ENCODE results near the gene CALU.

Gene CALU

GRCh38 chr7:128739048-128739962 lies at the start of gene CALU:
Gene CALU, plus strand, starts transcription at chr7:128739359. Its CDS starts 9,225 bp downstream, at chr7:128748584.
- DNase-seq (ENCODE audit: low read depth) = peak; percentile 93
- TF ChIP-seq CTCF (IDR thresholded peaks at IDR 0.05; ENCODE audit: control insufficient read depth, insufficient read depth, low read depth, low read length, missing control alignments) = no peak

GRCh38 chr7:128691227-128691626 lies 47.9 kb upstream of the CALU start:
- no peak overlapping the region for H3K4me3 ChIP-seq (ENCODE audit: control insufficient read depth, low read depth, low read length)
- TF ChIP-seq CTCF (IDR thresholded peaks at IDR 0.05; ENCODE audit: control insufficient read depth, insufficient read depth, low read depth, low read length, missing control alignments) = no peak
- DNase-seq (ENCODE audit: low read depth) = no peak

More at GRCh38 chr7:128739048-128739962, at the start of gene CALU:
- H3K4me3 ChIP-seq (ENCODE audit: control insufficient read depth, low read depth, low read length) = peak within 1 kb of the TSS; percentile 94

GRCh38 chr7:128692623-128693270 lies 46.4 kb upstream of the CALU start:
- TF ChIP-seq CTCF (IDR thresholded peaks at IDR 0.05; ENCODE audit: control insufficient read depth, insufficient read depth, low read depth, low read length, missing control alignments) = no peak
- no peak overlapping the region for H3K4me3 ChIP-seq (ENCODE audit: control insufficient read depth, low read depth, low read length)
- no peak for DNase-seq (ENCODE audit: low read depth)

- DNase-seq (ENCODE audit: low read depth) = no peak
- no peak for TF ChIP-seq CTCF (IDR thresholded peaks at IDR 0.05; ENCODE audit: control insufficient read depth, insufficient read depth, low read depth, low read length, missing control alignments)
- H3K4me3 ChIP-seq (ENCODE audit: control insufficient read depth, low read depth, low read length) = no peak overlapping the region
These were observed 45.7 kb upstream of the CALU start for GRCh38 chr7:128693373-128694015.

- no peak for DNase-seq (ENCODE audit: low read depth)
These were observed 44.4 kb upstream of the CALU start for GRCh38 chr7:128694738-128695137.

More at GRCh38 chr7:128694738-128695137, 44.4 kb upstream of the CALU start:
- no peak for TF ChIP-seq CTCF (IDR thresholded peaks at IDR 0.05; ENCODE audit: control insufficient read depth, insufficient read depth, low read depth, low read length, missing control alignments)
- H3K4me3 ChIP-seq (ENCODE audit: control insufficient read depth, low read depth, low read length) = no peak overlapping the region

Measured in AG09309 (cell line).